Mesendoderm (in vitro differentiated cells): ENCODE data around the gene THSD7B.

Experiments
- DNase-seq: peaks from one replicate; pipeline ENCODE4 v3.0.0; 2013
- H2AK5ac ChIP-seq: 2 replicates; pipeline ENCODE4 v1.6.1; 2013; ENCODE audit warnings: low read length, inconsistent platforms
- H2BK120ac ChIP-seq: 2 replicates; pipeline ENCODE4 v1.6.1; 2013; ENCODE audit warnings: low read depth, mild to moderate bottlenecking, low read length, moderate library complexity, mixed read lengths
- H2BK15ac ChIP-seq: replicated peaks from 2 replicates; pipeline ENCODE4 v1.6.1; 2013; ENCODE audit warnings: low read depth, mild to moderate bottlenecking, moderate library complexity
- H2BK5ac ChIP-seq: 2 replicates; pipeline ENCODE4 v1.6.1; 2013; ENCODE audit warnings: low read length, inconsistent platforms
- H3K18ac ChIP-seq: 2 replicates; pipeline ENCODE4 v1.6.1; 2013; ENCODE audit warnings: mild to moderate bottlenecking, low read length, mixed read lengths
- H3K23ac ChIP-seq: one replicate; pipeline ENCODE4 v1.6.1; 2013; ENCODE audit warnings: low read length
- H3K27ac ChIP-seq: 2 replicates; pipeline ENCODE4 v1.5.1; 2013; ENCODE audit warnings: low read depth, mild to moderate bottlenecking, inconsistent platforms, low read length, moderate library complexity
- H3K27me3 ChIP-seq: 2 replicates; pipeline ENCODE4 v1.6.1; 2013; ENCODE audit warnings: low read length, control low read depth, mild to moderate bottlenecking, inconsistent platforms; ENCODE audit not compliant: insufficient read depth, poor library complexity
- H3K36me3 ChIP-seq: 2 replicates; pipeline ENCODE4 v1.6.1; 2013; ENCODE audit warnings: low read length, inconsistent platforms; ENCODE audit not compliant: control insufficient read depth, insufficient read depth
- H3K4ac ChIP-seq: one replicate; pipeline ENCODE4 v1.6.1; 2013; ENCODE audit warnings: low read depth, mild to moderate bottlenecking, low read length, moderate library complexity
- H3K4me1 ChIP-seq: 2 replicates; pipeline ENCODE4 v1.6.1; 2013; ENCODE audit warnings: low read depth, low read length, inconsistent platforms; ENCODE audit not compliant: control insufficient read depth
- H3K4me2 ChIP-seq: 2 replicates; pipeline ENCODE4 v1.6.1; 2013; ENCODE audit warnings: low read length
- H3K4me3 ChIP-seq: 2 replicates; pipeline ENCODE4 v1.5.1; 2013; ENCODE audit warnings: mild to moderate bottlenecking, low read length
- H3K56ac ChIP-seq: one replicate; pipeline ENCODE4 v1.6.1; 2013; ENCODE audit warnings: low read length
- H3K79me1 ChIP-seq: 2 replicates; pipeline ENCODE4 v1.6.1; 2013; ENCODE audit warnings: low read length, inconsistent platforms
- H3K79me2 ChIP-seq: 2 replicates; pipeline ENCODE4 v1.6.1; 2013; ENCODE audit warnings: mild to moderate bottlenecking, low read length; ENCODE audit not compliant: control insufficient read depth, insufficient read depth
- H3K9ac ChIP-seq: 2 replicates; pipeline ENCODE4 v1.6.1; 2013; ENCODE audit warnings: low read length, inconsistent platforms
- H4K5ac ChIP-seq: one replicate; pipeline ENCODE4 v1.6.1; 2013; ENCODE audit warnings: low read length
- H4K8ac ChIP-seq: one replicate; pipeline ENCODE4 v1.6.1; 2013; ENCODE audit warnings: low read depth, mild to moderate bottlenecking, control low read depth, low read length, moderate library complexity
- WGBS: extraction: QIAGEN DNeasy Blood & Tissue Kit; methylation state at CpG from one replicate; pipeline ENCODE4 v1.1.7; 2013; ENCODE audit warnings: low lambda C conversion rate, missing lambda C conversion rate; ENCODE audit not compliant: insufficient coverage; ENCODE audit errors: extremely low coverage; 5-methylcytosine and 5-hydroxymethylcytosine counted together

THSD7B gene

DNA sequence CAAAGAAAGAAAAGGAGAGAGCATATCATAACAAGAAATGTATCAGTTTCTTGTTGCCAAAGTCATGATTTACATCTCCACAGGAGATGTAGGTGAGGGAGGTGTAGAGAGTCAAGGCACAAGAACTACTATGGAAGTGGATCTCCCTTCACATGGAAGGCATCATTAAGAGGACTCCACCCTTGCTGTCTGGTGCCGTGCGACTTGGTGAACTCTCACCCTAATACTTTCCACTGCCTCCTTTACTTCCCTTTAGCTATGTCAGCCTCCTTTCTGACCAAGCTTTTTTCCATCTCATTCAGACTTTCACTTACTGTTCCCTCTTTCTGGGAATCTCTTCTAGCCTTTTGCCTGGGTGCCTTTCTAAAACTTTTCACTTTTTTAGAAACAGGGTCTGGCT, 490.0 kb downstream of the THSD7B start:
- no peak overlapping the region for H3K4me3 ChIP-seq
- H3K27ac ChIP-seq, result no peak overlapping the region
- H3K79me1 ChIP-seq, result no peaks in the 10 kb centered on the region
- WGBS, result no CpG with 5 or more reads among the region's 2 CpGs
- no peaks in the 10 kb centered on the region for H3K79me2 ChIP-seq
- no peak overlapping the region for H4K5ac ChIP-seq
- H3K18ac ChIP-seq, result no peak overlapping the region
- no peaks in the 10 kb centered on the region for H3K4me1 ChIP-seq
- no peak overlapping the region for H3K4me2 ChIP-seq
- H2BK120ac ChIP-seq, result no peak overlapping the region
- no peak overlapping the region for H2BK15ac ChIP-seq
- H3K9ac ChIP-seq, result no peak overlapping the region
- H3K4ac ChIP-seq, result no peak overlapping the region
- H3K56ac ChIP-seq, result no peak overlapping the region
- no peak for DNase-seq
- no peak overlapping the region for H2BK5ac ChIP-seq
- H3K23ac ChIP-seq, result no peak overlapping the region
- H3K27me3 ChIP-seq, result no peaks in the 10 kb centered on the region
- no peaks in the 10 kb centered on the region for H3K36me3 ChIP-seq
- H2AK5ac ChIP-seq, result no peak overlapping the region
- H4K8ac ChIP-seq, result no peak overlapping the region

DNA sequence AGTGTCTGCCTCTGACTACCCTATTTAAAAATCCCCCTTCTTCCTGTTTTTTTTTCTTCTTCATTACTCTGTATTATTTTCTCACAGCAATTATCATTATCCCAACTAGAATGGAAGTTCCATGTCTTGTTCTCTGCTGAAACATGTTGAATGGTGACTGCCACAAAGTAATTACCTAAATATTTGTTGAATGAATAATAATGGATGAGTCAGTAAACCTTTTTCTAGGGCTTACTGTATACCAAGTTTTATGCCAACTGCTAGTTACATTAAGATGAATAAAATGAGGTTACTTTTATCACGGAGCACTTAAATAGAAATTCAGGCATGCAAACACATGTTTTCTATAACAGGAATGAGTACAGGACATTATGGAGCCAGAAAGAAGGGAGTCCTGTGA, 490.6 kb downstream of the THSD7B start:
- no peaks in the 10 kb centered on the region for H3K79me2 ChIP-seq

DNA sequence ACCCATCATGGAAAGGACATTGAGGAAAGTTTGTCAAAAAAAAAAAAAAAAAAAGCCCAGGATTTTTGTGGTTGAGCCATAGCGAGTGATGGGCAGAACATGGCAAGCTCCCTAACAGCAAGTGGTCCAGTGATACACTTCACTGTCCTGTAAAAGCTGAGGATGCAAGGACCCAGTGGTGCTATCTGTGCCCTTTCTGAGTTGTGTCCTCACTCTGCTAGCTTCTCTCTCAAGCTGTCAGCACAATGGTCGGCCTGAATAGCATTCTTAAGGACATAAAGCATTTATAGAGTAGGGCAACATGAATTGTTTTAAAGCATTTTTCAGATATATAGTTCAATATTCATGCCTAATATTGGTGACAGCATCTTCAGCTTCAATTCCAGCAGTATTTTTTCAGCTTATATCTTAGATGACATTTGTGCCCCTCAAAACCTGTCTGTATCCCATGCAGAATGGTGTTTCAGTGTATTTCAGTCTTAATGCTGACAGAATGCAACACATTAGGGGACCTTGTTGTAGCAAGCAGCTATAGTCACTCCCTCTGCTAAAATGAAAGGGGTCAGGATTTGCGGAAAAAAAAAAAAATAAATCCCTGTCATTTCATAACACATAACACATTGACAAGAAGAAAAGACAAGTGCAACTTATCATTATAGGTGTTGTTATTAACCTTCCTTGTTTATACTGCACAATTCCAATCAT, 496.7 kb downstream of the THSD7B start:
- no peak for DNase-seq
- Histone ChIP-seq H3K27me3 (no peaks in the 10 kb centered on the region), H3K27ac (no peak overlapping the region), H3K9ac (no peak overlapping the region), H3K36me3 (no peaks in the 10 kb centered on the region), H3K18ac (no peak overlapping the region), H3K4me3 (no peak overlapping the region), H3K4me2 (no peak overlapping the region), H3K79me2 (no peaks in the 10 kb centered on the region), H3K23ac (no peak overlapping the region), H2AK5ac (no peak overlapping the region), H2BK15ac (no peak overlapping the region), H4K5ac (no peak overlapping the region), H3K4me1 (no peaks in the 10 kb centered on the region), H4K8ac (no peak overlapping the region), H2BK120ac (no peak overlapping the region), H2BK5ac (no peak overlapping the region), H3K56ac (no peak overlapping the region), H3K79me1 (no peaks in the 10 kb centered on the region), H3K4ac (no peak overlapping the region)
- no CpG with 5 or more reads among the region's 3 CpGs for WGBS

More for the DNA sequence above, 490.6 kb downstream of the THSD7B start:
- H3K4me1 ChIP-seq, result no peaks in the 10 kb centered on the region
- no peak overlapping the region for H3K18ac ChIP-seq
- H2BK15ac ChIP-seq, result no peak overlapping the region
- no peak for DNase-seq
- H3K27ac ChIP-seq, result no peak overlapping the region
- no peak overlapping the region for H3K4me3 ChIP-seq
- H3K4me2 ChIP-seq, result no peak overlapping the region
- no peak overlapping the region for H3K9ac ChIP-seq
- no peak overlapping the region for H4K5ac ChIP-seq
- H3K36me3 ChIP-seq, result no peaks in the 10 kb centered on the region
- no CpG with 5 or more reads among the region's 1 CpG for WGBS
- no peak overlapping the region for H2BK120ac ChIP-seq
- no peak overlapping the region for H3K56ac ChIP-seq
- H3K79me1 ChIP-seq, result no peaks in the 10 kb centered on the region
- no peaks in the 10 kb centered on the region for H3K27me3 ChIP-seq
- no peak overlapping the region for H3K23ac ChIP-seq
- H2AK5ac ChIP-seq, result no peak overlapping the region
- no peak overlapping the region for H3K4ac ChIP-seq
- no peak overlapping the region for H4K8ac ChIP-seq
- H2BK5ac ChIP-seq, result no peak overlapping the region

GRCh38 chr2:137262594-137262993, 497.2 kb downstream of the THSD7B start:
- H4K8ac ChIP-seq, result no peak overlapping the region
- H3K9ac ChIP-seq, result no peak overlapping the region
- no peaks in the 10 kb centered on the region for H3K79me2 ChIP-seq
- H3K4me3 ChIP-seq, result no peak overlapping the region
- DNase-seq, result peak; percentile 3
- no peaks in the 10 kb centered on the region for H3K79me1 ChIP-seq
- no peak overlapping the region for H3K4me2 ChIP-seq
- H3K23ac ChIP-seq, result no peak overlapping the region
- no peak overlapping the region for H2AK5ac ChIP-seq
- no peak overlapping the region for H2BK120ac ChIP-seq
- WGBS, result no CpG with 5 or more reads among the region's 2 CpGs
- no peak overlapping the region for H3K56ac ChIP-seq
- H3K27me3 ChIP-seq, result no peaks in the 10 kb centered on the region
- no peak overlapping the region for H3K27ac ChIP-seq
- no peak overlapping the region for H4K5ac ChIP-seq
- H3K4ac ChIP-seq, result no peak overlapping the region
- H2BK5ac ChIP-seq, result no peak overlapping the region
- H3K18ac ChIP-seq, result no peak overlapping the region
- H3K4me1 ChIP-seq, result no peaks in the 10 kb centered on the region
- H2BK15ac ChIP-seq, result no peak overlapping the region
- no peaks in the 10 kb centered on the region for H3K36me3 ChIP-seq

- Histone ChIP-seq H3K79me1 (no peaks in the 10 kb centered on the region), H3K23ac (no peak overlapping the region), H3K18ac (no peak overlapping the region), H3K4me2 (no peak overlapping the region), H3K27me3 (no peaks in the 10 kb centered on the region), H2BK15ac (no peak overlapping the region), H2BK120ac (no peak overlapping the region), H4K8ac (no peak overlapping the region), H2AK5ac (no peak overlapping the region), H3K36me3 (no peaks in the 10 kb centered on the region), H3K27ac (no peak overlapping the region), H3K9ac (no peak overlapping the region), H3K79me2 (no peaks in the 10 kb centered on the region), H4K5ac (no peak overlapping the region), H2BK5ac (no peak overlapping the region), H3K4ac (no peak overlapping the region), H3K56ac (no peak overlapping the region), H3K4me3 (no peak overlapping the region), H3K4me1 (no peaks in the 10 kb centered on the region)
- no peak for DNase-seq
- no CpG with 5 or more reads among the region's 4 CpGs for WGBS
These were observed 522.7 kb downstream of the THSD7B start for GRCh38 chr2:137287913-137288639.
